H1 (cell line): ENCODE measurements around the gene EHD2. TPM values are rescaled to one million over a fixed set of nuclear protein-coding genes. Genes with fewer than 3 reads are reported as not detected.

Experiments
- CTBP2 ChIP-seq: IDR thresholded peaks from 2 replicates; pipeline ENCODE4 v1.7.0; 2011; ENCODE audit warnings: borderline replicate concordance, mild to moderate bottlenecking, moderate library complexity, mixed read lengths, low read length; ENCODE audit not compliant: insufficient read depth, insufficient read length
- polyA plus RNA-seq, 7 experiments: library from polyadenylated mRNA; depleted of rRNA in 3 of 7; stranded (reverse) in 5 of 7; unstranded in 2 of 7; fragments of >200 nt in 5 of 7; fragments of 200-250 nt in 2 of 7; gene quantifications; 1 replicate in 5 of 7; 2 replicates in 1 of 7; 4 replicates in 1 of 7; pipeline versions ENCODE4 v1.2.1 to v1.2.3, GENCODE V29; 2011 to 2013; ENCODE audit warnings: missing spikeins in 2 of 7, mixed read lengths in 2 of 7
- total RNA-seq: library from RNA; stranded (reverse); fragmentation: NEBNext Ultra II Directional; extraction: Animal tissue kit (Norgen Biotek cat#: 25700); gene quantifications from 2 replicates; pipeline ENCODE4 v1.2.1, GENCODE V29; 2021

The EHD2 gene
- total and polyA plus RNA-seq, 2 of the 8 experiments (the other 6 are each of a cell fraction or from before 2014, with no cell fraction given), result 4.5 to 14.3 TPM

DNA sequence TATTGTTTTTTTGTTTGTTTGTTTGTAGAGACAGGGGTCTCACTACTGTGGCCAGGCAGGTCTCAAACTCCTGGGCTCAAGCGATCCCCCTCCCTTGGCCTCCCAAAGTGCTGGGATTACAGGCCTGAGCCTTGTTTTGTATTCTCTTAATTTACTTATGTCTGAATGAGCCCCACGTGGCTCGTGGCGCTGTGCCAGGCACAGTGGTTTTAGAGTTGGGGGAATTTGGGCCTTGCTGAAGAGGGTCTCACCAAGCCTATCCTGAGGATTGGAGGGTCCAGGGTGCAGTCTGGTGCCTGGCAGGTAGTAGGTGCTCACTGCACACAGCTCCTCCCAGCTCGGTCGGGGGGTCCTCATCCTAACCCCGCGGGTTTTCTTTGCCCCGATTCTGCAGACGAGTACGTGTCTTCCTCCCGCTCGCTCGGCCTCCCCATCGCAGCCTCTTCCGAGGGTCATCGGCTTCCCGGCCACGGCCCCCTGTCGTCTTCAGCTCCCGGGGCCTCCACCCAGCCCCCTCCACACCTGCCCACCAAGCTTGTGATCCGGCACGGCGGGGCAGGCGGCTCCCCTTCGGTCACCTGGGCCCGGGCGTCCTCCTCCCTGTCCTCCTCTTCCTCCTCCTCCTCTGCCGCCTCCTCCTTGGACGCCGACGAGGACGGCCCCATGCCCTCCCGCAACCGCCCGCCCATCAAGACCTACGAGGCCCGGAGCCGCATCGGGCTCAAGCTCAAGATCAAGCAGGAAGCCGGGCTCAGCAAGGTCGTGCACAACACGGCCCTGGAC is 12.1 kb upstream of the EHD2 start (continued):
- TF ChIP-seq CTBP2, result no peak
